ENCODE measurements around the gene DYNLRB1.

Gene DYNLRB1

DNA sequence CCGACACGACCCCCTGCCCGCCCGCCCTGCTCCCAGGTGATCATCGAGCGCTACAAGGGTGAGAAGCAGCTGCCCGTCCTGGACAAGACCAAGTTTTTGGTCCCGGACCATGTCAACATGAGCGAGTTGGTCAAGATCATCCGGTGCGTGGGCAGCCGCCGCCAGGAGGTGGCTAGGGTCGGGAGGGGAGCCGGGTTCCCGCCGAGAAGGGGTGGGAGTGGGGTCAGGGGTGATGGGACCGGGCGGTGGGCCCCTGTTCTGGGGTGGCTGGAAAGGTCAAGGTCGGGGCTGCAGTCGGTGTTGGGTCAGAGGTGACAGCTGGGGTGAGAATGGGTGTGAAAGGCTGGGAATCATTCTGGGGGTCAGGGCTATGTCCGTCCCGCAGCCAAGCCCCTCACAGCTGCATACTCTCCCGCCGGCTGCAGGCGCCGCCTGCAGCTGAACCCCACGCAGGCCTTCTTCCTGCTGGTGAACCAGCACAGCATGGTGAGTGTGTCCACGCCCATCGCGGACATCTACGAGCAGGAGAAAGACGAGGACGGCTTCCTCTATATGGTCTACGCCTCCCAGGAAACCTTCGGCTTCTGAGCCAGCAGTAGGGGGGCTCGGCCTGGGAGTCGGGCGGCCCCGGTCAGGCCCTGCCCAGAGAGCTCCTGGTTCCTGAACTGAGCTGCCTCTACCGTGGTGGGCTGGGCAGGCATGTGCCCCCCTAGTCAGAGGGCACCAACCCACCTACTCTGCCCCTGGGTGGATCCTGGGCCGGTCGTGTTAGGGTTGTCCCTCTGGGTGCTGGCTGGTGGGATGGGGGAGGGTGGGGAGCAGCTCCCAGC is 43.3 kb downstream of the DYNLRB1 start:
- DNase-seq: no peak

DNA sequence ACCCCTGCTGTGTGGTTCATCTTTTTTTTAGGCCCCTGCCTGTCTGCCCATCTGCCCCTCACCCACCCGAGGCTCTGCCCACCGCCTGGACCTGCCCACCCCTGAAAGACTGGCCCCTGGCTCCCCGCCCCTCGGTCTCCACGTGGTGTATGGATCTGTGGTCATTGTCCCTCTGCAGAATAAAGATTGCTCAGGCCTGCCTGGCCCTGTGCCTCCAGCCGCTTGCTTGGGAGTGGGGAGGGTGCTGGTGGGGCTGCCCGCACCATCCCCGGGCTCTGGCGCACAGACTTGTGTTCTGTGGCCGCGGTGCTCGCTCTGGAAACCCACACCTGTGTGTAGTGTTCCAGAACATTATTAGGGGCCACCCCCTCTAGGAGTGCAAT is 43.9 kb downstream of the DYNLRB1 start:
- DNase-seq: no peak

- no peak for DNase-seq
Observed at GRCh38 chr20:34560614-34561013, 44.4 kb downstream of the DYNLRB1 start.

DNA sequence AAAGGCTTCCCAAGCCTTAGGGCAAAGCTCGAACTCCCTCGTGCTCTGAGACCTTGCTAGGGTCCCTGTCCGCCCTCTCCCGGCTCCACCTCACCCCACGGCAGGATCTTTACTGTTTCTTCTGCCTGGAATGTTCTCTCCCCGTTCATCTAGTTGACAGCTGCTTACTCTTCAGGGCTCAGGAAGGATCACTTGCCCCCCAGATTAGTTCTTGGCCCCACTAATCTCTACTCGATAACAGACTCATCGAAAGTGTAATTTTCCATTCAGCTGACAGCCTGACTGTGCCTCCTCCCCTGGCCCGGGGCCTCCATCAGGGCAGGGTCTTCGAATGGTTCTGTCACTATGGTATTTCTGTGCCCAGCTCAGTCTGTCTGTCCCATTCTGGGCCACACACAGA is 45.4 kb downstream of the DYNLRB1 start:
- DNase-seq: no peak

DNA sequence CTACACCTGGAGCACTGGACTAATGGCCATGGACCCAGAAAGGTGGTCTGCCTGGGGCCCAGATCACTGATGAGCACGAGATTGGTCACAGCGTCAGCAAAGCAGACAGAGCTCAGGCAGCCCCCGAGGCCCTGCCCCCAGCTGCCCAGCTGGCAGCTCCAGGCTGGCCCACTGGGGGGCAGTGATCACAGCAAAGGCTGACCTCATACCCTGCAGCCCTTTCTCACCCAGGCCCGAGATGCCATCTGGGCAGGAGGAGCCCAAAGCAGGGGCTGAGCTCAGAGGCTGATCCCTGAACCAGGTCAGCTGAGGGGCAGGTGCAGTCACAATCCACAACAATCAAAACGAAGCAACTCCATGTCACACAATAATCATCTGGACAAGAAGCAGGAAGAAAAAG is 46.4 kb downstream of the DYNLRB1 start:
- no peak for DNase-seq

DNA sequence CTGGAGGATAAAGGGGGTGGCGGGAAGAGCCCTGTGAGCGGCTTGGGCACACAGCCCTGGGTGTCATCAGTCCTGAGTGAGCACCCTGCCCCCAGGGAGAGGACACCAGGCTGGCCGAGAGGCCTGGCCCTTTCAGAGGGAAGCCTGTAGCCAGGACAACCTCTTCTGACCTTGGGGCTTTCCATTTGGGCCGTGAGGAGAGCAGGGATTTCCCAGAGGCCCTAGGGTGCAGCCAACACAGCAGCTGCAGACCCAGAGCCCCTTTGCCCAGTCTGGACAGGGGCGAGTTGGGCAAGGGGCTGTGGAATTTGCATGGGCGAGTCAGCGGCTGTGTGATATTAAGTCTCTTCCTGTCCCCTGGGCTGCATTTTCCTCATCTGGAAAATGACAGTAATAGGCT is 48.6 kb downstream of the DYNLRB1 start:
- DNase-seq: no peak

DNA sequence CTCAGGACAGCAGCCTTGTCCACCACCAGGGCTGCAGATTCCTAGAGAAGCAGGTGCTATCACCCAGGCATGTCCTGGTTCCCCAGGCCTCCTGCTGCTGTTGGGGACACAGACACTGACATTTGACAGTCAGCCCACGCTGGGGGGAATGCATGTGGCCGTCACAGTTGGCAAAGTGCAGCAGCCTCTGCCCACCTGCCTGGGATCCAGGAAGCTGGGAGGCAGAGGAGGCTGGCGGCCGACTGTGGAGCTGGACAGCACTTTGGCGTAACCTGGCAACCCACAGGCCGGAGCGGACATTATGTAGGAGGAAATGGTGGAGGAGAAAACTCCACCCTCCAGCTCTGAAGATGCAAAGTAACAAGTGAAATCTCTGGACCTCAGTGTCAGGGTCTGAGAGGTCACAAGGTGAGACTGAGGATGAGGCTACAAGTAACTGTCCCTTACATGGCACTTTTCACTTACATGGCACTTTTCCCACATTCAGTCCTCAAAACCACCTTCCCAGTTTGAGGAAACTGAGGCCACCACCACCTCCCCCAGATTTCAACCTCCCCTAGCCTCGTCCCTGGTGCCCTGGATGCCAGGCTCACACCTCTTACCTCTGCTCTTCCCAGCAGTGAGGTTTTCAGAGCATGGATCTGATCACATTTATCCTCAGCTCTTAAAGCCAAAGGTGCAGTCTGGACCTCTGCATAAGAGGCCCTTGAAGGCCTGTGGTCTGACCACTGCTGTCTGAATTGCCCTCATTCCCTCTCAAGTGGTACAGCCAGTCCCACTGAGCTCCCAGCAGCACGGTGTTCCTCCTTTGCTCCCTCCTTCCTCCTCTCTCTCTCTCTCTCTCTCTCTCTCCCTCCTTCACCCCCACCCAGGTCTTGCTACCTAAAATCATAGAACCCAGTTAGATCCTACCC is 51.0 kb downstream of the DYNLRB1 start:
- DNase-seq: no peak

- DNase-seq: no peak
Observed at GRCh38 chr20:34567892-34568865, 52.0 kb downstream of the DYNLRB1 start.

DNA sequence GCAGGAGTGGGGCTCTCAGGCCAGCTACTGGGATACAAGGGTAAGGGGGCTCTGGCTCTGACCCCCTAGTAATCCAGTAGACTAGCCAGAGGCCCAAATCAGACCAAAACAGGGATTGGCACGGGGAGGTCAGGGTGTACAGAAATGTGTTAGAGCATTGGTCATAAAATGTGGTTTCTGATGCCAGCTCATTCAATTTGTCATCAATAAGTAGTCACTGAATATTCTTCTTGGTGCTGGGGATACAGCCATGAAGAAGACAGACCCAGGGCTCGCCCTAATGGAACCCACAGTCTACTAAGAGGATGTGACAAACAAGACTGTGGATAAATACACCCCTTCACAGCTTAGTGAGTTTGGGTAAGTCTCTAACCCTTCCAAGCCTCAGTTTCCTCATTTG is 53.4 kb downstream of the DYNLRB1 start:
- no peak for DNase-seq

DNA sequence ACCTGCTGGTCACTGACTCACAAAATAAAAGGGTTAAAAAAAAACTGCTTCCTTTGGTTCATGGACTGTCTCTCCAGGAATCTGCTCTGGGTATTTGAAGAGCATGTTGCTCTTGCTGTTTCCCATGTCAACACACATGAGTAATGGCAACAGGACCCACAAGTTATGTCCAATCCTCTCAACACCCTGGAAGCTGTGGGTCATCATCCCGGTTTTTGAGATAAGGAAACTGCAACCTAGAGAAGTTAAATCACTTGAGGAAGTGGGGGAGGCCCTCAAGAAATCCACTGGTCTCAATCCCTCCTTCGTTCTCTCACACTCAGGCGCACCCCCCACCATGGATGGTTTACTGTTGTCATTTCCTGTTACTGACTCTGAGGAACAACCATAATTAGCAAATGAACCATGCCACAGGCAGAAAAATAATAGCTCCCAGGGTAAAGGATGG is 54.7 kb downstream of the DYNLRB1 start:
- no peak for DNase-seq

GRCh38 chr20:34571753-34572152 is 55.5 kb downstream of the DYNLRB1 start:
- no peak for DNase-seq

GRCh38 chr20:34573541-34574300 is 57.5 kb downstream of the DYNLRB1 start:
- DNase-seq: no peak

DNA sequence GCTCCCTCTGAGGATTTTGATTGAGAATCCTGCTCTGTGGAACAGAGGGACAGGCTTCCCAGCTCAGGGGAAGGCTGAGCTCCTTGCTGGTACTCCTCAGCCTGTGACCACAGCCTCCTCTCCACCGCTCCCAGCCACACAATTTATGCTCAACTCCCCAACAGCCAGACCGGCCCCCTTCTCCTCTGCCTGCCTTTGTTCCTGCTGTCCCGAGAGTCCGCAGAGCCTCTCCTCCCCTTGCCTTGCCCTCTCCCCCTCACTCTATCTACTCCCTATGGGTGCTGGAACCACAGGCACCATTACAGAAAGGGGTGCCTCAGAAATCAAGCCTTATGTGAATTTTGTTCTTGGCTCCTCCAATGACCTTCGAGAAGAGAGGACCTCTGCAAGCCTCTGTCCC is 58.2 kb downstream of the DYNLRB1 start:
- no peak for DNase-seq

DNA sequence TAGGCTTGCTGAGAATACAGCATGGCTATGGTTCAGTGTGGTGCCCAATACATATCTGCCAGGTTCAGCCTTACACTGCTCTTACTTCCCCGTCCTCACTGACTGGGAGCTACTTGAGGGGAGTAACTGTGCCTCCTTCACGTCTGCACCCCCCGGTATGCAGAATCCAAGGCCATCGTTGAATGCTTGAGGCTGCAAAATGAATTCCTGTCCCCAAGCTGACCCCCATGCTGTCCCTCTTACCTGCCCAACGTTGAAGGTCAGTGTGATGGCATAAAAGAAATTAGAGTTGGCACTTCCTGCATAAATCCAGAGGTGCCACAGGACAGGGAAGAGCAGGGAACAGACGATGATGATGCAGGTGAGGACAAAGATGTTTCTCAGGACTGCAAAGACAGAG is 58.6 kb downstream of the DYNLRB1 start:
- no peak for DNase-seq

GRCh38 chr20:34575271-34575670 is 59.0 kb downstream of the DYNLRB1 start:
- DNase-seq: no peak

DNA sequence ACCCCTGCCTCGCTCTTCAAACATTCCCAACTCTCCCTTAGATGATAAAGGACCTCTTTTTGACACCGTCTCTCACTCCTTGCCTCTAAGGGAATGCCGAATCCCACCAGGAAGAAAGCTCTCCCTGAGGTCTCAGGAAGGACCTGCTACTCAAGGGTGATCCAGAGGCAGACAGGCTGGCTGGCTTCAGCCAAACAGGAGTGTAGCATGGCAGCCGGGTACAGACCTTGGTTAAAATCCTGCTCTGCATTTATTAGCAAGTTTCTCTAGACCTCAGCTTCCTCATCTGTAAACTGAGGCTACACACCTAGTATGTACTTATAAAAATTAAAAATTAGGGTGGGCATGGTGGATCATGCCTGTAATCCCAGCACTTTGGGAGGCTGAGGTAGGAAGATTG is 59.5 kb downstream of the DYNLRB1 start:
- DNase-seq: no peak

DNA sequence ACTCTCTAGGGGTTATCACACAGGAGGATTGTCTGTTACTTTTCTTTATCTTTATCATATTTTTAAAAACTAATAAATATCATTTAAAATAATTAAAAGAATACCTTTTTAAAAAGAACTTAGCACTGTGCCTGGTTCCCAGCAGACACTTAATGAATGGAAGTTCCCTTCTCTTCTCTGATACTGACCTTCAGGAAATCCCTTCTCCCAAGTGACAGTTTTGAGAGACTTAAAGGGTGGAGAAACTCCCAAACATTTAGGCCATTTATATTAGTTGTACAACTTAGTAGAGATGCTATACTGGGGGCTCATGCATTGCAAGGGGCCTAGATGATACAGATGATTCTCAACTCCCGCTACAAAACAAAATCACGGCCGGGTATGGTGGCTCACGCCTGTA is 60.8 kb downstream of the DYNLRB1 start:
- DNase-seq: no peak

- DNase-seq: no peak
Observed at GRCh38 chr20:34578025-34578424, 61.8 kb downstream of the DYNLRB1 start.

DNA sequence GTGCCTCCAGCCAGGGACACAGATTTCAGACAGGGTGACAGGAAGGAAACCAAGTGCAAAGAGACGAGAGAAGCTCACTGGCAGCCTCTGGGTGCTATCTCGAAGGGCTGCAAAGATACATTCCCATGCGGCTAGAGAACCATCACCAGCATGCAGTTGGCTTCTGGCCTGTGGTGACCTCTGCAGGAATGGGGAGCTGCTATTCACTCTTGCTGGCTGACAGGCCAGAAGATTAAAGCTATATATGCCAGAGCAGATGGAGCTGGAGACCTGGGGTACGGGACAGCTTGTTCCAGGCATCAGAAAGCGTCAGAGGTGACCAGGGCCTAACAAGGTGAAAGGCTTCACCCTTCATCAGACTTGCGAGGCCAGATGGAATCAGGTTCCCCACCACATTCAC is 62.3 kb downstream of the DYNLRB1 start:
- no peak for DNase-seq

DNA sequence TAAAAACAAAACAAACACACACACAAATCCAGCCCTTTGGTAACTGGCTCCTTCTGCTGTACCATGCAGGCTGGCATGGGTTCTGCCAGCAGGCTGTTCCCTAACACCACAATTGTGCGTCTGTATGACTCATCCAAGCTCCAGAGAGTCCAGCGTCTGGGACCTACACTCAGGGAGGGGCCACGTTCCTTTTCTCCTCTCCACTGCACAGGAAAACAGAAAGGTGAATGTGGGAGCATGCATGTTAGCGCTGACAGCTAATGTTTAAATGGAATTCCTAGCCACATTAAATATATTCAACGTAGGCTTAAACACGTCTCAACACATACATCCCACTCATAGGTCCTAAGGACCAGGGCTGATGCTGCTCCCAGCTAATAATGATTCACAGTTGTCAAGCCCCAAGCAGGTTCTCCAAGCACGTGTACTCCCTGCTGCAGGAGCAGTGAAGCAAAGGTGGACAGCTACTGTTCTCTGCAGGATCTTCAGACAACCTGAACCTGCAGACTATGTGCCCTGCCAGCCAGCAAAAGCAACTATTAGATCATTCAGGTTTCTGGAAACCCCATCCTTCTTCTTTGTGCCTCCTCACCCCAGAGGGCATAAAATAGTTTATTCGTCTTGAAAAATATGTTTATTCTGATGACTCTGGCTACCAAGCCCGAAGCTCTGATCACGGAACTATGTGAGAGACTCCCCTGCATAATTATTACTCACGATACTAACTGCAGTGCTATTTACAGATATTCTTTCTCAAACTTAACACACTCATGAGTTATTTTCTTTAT is 63.2 kb downstream of the DYNLRB1 start:
- no peak for DNase-seq

Data from T-helper 1 cell (primary cell).